Endothelial cell of umbilical vein (primary cell): Measurements from ENCODE around the gene REEP2. TPM values are rescaled to one million over a fixed set of nuclear protein-coding genes. Genes with fewer than 3 reads are reported as not detected.

ENCODE experiments used
- BruUV-seq: library from RNA; stranded (reverse); fragments of 400-500 nt; replicated peaks from 2 replicates; lab custom pipeline; 2021; lab: Mats Ljungman, UMichigan
- CTCF ChIA-PET: fragments of 300-600, 350-600 bp; sonication (Branson Sonifier 250); formaldehyde crosslinking; loops from one replicate; lab custom pipeline; 2021; ENCODE audit warnings: antibody characterized with exemption, inconsistent platforms; lab: Charles Lee
- POLR2A ChIA-PET: fragments of 300-600, 350-600 bp; sonication (Branson Sonifier 250); formaldehyde crosslinking; loops from one replicate; lab custom pipeline; 2021; ENCODE audit warnings: antibody characterized with exemption, inconsistent platforms; lab: Charles Lee
- DNase-seq: peaks from one replicate; pipeline ENCODE4 v3.0.0-alpha.2; 2011; ENCODE audit warnings: low read depth, low spot score
- FAIRE-seq: peaks from 2 replicates; lab custom pipeline; 2011; peaks lifted over from hg19 to GRCh38; lab: Jason Lieb, UNC
- H2AFZ ChIP-seq: 2 replicates; pipeline ENCODE4 v1.6.0; 2012; ENCODE audit warnings: low read depth, low read length, control low read depth, inconsistent platforms
- H3K27ac ChIP-seq: 2 replicates; pipeline ENCODE4 v1.5.1; 2011; ENCODE audit warnings: low read depth, mild to moderate bottlenecking, control low read depth, low read length, moderate library complexity; ENCODE audit not compliant: insufficient read depth
- H3K27me3 ChIP-seq, 2 experiments: 2 replicates each; pipeline versions ENCODE4 v1.6.0 to v1.6.1; 2011; ENCODE audit warnings: low read length in 2 of 2, mixed read lengths in 1 of 2; ENCODE audit not compliant: control insufficient read depth in 2 of 2, insufficient read depth in 2 of 2
- H3K36me3 ChIP-seq, 2 experiments: 2 replicates in 1 of 2; 3 replicates in 1 of 2; pipeline ENCODE4 v1.5.1; 2011; ENCODE audit warnings: low read length in 2 of 2, mild to moderate bottlenecking in 1 of 2, moderate library complexity in 1 of 2; ENCODE audit not compliant: control insufficient read depth in 2 of 2, insufficient read depth in 2 of 2; ENCODE audit errors: extremely low read depth in 1 of 2
- H3K4me1 ChIP-seq: 3 replicates; pipeline ENCODE4 v1.5.1; 2011; ENCODE audit warnings: mild to moderate bottlenecking, low read length; ENCODE audit not compliant: control insufficient read depth, insufficient read depth; ENCODE audit errors: extremely low read depth
- H3K4me2 ChIP-seq: 2 replicates; pipeline ENCODE4 v1.6.1; 2011; ENCODE audit warnings: low read length, control low read depth, mixed read lengths; ENCODE audit not compliant: insufficient read depth
- H3K4me3 ChIP-seq, 3 experiments: fragments of 200-600 bp in 1 of 3; sonication (generic), shearing (Covaris generic) in 1 of 3; replicated peaks in 1 of 3; 2 replicates each; pipeline ENCODE4 v1.5.1; 2011 to 2016; ENCODE audit warnings: control low read depth in 3 of 3, low read length in 3 of 3, mild to moderate bottlenecking in 2 of 3, inconsistent platforms in 1 of 3, low read depth in 1 of 3, moderate library complexity in 1 of 3; ENCODE audit not compliant: insufficient read depth in 1 of 3
- H3K79me2 ChIP-seq: 2 replicates; pipeline ENCODE4 v1.6.0; 2012; ENCODE audit warnings: low read length, inconsistent platforms; ENCODE audit not compliant: control insufficient read depth, insufficient read depth
- H3K9ac ChIP-seq: replicated peaks from 2 replicates; pipeline ENCODE3; 2011; ENCODE audit warnings: low read length, control low read depth; ENCODE audit not compliant: insufficient read depth; ENCODE audit errors: extremely low read depth
- H3K9me1 ChIP-seq: replicated peaks from 3 replicates; pipeline ENCODE4 v1.6.0; 2011; ENCODE audit warnings: mild to moderate bottlenecking, low read length; ENCODE audit not compliant: control insufficient read depth, insufficient read depth; ENCODE audit errors: extremely low read depth
- H3K9me3 ChIP-seq: replicated peaks from 2 replicates; pipeline ENCODE4 v1.5.1; 2012; ENCODE audit warnings: low read length, inconsistent platforms; ENCODE audit not compliant: control insufficient read depth, insufficient read depth
- H4K20me1 ChIP-seq: replicated peaks from 2 replicates; pipeline ENCODE3; 2011; ENCODE audit warnings: mild to moderate bottlenecking, low read length; ENCODE audit not compliant: control insufficient read depth, insufficient read depth; ENCODE audit errors: extremely low read depth
- EZH2 ChIP-seq: IDR thresholded peaks from 2 replicates; pipeline ENCODE4 v1.6.1; 2012; ENCODE audit warnings: borderline replicate concordance, low read depth, mild to moderate bottlenecking, moderate library complexity, low read length, inconsistent platforms; ENCODE audit not compliant: severe bottlenecking
- FOS ChIP-seq: IDR thresholded peaks from 2 replicates; pipeline ENCODE4 v1.6.1; 2011; ENCODE audit warnings: mild to moderate bottlenecking, low read length, moderate library complexity, borderline replicate concordance; ENCODE audit not compliant: insufficient read depth
- GATA2 ChIP-seq: IDR thresholded peaks from 2 replicates; pipeline ENCODE4 v1.7.0; 2011; ENCODE audit warnings: low read depth, mild to moderate bottlenecking, moderate library complexity, mixed read lengths, low read length; ENCODE audit not compliant: insufficient read length, insufficient read depth
- JUN ChIP-seq: IDR thresholded peaks from 2 replicates; pipeline ENCODE4 v1.6.1; 2011; ENCODE audit warnings: borderline replicate concordance, low read depth; ENCODE audit not compliant: insufficient read length, insufficient read depth
- MAX ChIP-seq: IDR thresholded peaks from 2 replicates; pipeline ENCODE4 v1.6.1; 2011; ENCODE audit not compliant: insufficient read depth, insufficient read length
- MYC ChIP-seq: IDR thresholded peaks from one replicate; pipeline ENCODE4 v1.6.1; 2011; ENCODE audit warnings: mild to moderate bottlenecking, low read depth, low read length
- POLR2A ChIP-seq: IDR thresholded peaks from 2 replicates; pipeline ENCODE4 v1.6.1; 2012; ENCODE audit warnings: low read depth, mild to moderate bottlenecking, control low read depth, low read length
- POLR2AphosphoS5 ChIP-seq: IDR thresholded peaks from 2 replicates; pipeline ENCODE4 v1.6.1; 2012; ENCODE audit warnings: low read depth, mild to moderate bottlenecking, control low read depth, low read length, moderate library complexity; ENCODE audit not compliant: insufficient read depth
- dilution Hi-C: fragments of 300-500 bp; cut with MboI; formaldehyde crosslinking; loops from one replicate; pipeline ENCODE4 v1.15.0; 2019; ENCODE audit warnings: low sequenced_read_pairs; ENCODE audit not compliant: extremely low pct_ligation_motif_present
- intact Hi-C: fragments of 100-400 bp; cut with micrococcal nuclease; formaldehyde crosslinking; loops from one replicate; pipeline ENCODE4 v1.10.0; 2022
- polyA plus RNA-seq, 4 experiments: library from polyadenylated mRNA; depleted of rRNA in 3 of 4; stranded (reverse) in 3 of 4; unstranded in 1 of 4; fragments of >200 nt; gene quantifications; 2 replicates each; pipeline versions ENCODE4 v1.2.1 to v1.2.3, GENCODE V29; 2011 to 2012; ENCODE audit warnings: missing spikeins in 1 of 4
- total RNA-seq: library from RNA; stranded (reverse); gene quantifications from 2 replicates; pipeline ENCODE4 v1.2.3, GENCODE V29; 2021
- TF ChIP-seq, protein P1 (sequence below), 2 donors: IDR thresholded peaks; 1 replicate in 1 of 2; 2 replicates in 1 of 2; pipeline ENCODE4 v1.5.1; 2011; ENCODE audit warnings: low read length in 2 of 2, mild to moderate bottlenecking in 2 of 2, moderate library complexity in 2 of 2, control low read depth in 1 of 2, inconsistent platforms in 1 of 2, low read depth in 1 of 2; ENCODE audit not compliant: insufficient read depth in 1 of 2; ENCODE audit errors: extremely low read depth in 1 of 2

Gene REEP2
- total and polyA plus RNA-seq, 2 donors (not counting 3 experiments of a cell fraction or from before 2014, with no cell fraction given) = 4.0 to 4.8 TPM

DNA sequence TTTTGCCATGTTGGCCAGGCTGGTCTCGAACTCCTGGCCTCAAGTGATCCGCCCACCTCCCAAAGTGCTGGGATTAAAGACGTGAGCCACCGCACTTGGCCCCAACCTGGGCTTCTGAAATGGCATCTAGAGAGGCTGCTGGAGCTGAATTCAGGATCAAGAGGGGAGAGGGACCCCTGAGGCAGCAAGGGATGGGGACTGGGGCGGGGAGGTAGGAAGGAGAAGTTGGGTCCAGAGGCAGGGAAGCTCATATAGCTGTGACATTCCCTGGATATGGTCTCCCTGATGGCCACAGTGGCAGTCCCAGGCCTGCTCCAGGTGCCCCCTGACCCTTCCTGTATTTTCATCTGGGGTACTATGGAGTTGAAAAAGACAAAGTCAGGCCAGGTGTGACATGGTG, 12.1 kb downstream of the REEP2 start:
- ChIA-PET POLR2A (no interaction called here), CTCF (interaction anchor here (0.6 to 9.4 kb wide), 9 partner anchors 11 to 954 kb away, joined by 3 to 207 read pairs (median 6); partner anchors contain the start of gene EGR1)
- H3K9me1 ChIP-seq = no peaks in the 10 kb centered on the region
- FAIRE-seq (no peak), DNase-seq (no peak)
- H2AFZ ChIP-seq = no peak overlapping the region
- no peaks in the 10 kb centered on the region for H3K9me3 ChIP-seq
- dilution Hi-C loops = no loop called here
- no peak overlapping the region for H3K4me3 ChIP-seq
- no peak overlapping the region for H3K9ac ChIP-seq
- TF ChIP-seq FOS (no peak), POLR2AphosphoS5 (no peak), POLR2A (no peak), MYC (no peak), MAX (no peak)
- H3K4me2 ChIP-seq = no peak overlapping the region
- no peak overlapping the region for H3K27ac ChIP-seq
- no peaks in the 10 kb centered on the region for H3K79me2 ChIP-seq
- BruUV-seq = no TSS peak
- intact Hi-C loops = loop anchor here (1.0 kb wide), 3 partner anchors 13 to 97 kb away; no protein-coding TSS in a partner anchor
- H4K20me1 ChIP-seq = no peaks in the 10 kb centered on the region
- no peaks in the 10 kb centered on the region for H3K36me3 ChIP-seq
- no peaks in the 10 kb centered on the region for H3K27me3 ChIP-seq
- H3K4me1 ChIP-seq = no peaks in the 10 kb centered on the region

GRCh38 chr5:138452720-138453119, 13.9 kb downstream of the REEP2 start:
- no peaks in the 10 kb centered on the region for H3K9me1 ChIP-seq
- ChIA-PET CTCF (interaction anchor here (1.6 to 9.4 kb wide), 2 partner anchors 45 to 51 kb away, joined by 4 to 207 read pairs; no protein-coding TSS in a partner anchor), POLR2A (interaction anchor here (0.7 kb wide), 1 partner anchor 56 kb away, joined by 5 read pairs; no protein-coding TSS in a partner anchor)
- FAIRE-seq (no peak), DNase-seq (peak; percentile 0)
- no peak overlapping the region for H3K4me2 ChIP-seq
- no peaks in the 10 kb centered on the region for H3K36me3 ChIP-seq
- dilution Hi-C loops = no loop called here
- no peaks in the 10 kb centered on the region for H3K27me3 ChIP-seq
- H3K79me2 ChIP-seq = no peaks in the 10 kb centered on the region
- H4K20me1 ChIP-seq = no peaks in the 10 kb centered on the region
- H3K9me3 ChIP-seq = no peaks in the 10 kb centered on the region
- H3K27ac ChIP-seq = no peak overlapping the region
- intact Hi-C loops = no loop called here
- no peak overlapping the region for H3K9ac ChIP-seq
- no TSS peak for BruUV-seq
- no peak overlapping the region for H3K4me3 ChIP-seq
- TF ChIP-seq POLR2AphosphoS5 (no peak), MAX (no peak), MYC (no peak), POLR2A (no peak), FOS (no peak), JUN (no peak), EZH2 (no peak), GATA2 (no peak)
- TF ChIP-seq, protein P1, sequence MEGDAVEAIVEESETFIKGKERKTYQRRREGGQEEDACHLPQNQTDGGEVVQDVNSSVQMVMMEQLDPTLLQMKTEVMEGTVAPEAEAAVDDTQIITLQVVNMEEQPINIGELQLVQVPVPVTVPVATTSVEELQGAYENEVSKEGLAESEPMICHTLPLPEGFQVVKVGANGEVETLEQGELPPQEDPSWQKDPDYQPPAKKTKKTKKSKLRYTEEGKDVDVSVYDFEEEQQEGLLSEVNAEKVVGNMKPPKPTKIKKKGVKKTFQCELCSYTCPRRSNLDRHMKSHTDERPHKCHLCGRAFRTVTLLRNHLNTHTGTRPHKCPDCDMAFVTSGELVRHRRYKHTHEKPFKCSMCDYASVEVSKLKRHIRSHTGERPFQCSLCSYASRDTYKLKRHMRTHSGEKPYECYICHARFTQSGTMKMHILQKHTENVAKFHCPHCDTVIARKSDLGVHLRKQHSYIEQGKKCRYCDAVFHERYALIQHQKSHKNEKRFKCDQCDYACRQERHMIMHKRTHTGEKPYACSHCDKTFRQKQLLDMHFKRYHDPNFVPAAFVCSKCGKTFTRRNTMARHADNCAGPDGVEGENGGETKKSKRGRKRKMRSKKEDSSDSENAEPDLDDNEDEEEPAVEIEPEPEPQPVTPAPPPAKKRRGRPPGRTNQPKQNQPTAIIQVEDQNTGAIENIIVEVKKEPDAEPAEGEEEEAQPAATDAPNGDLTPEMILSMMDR (IDR thresholded peaks at IDR 0.05; ENCODE audit: extremely low read depth in 1 of 2, insufficient read depth in 1 of 2, low read depth in 1 of 2, low read length in 2 of 2) = no peak
- H2AFZ ChIP-seq = no peak overlapping the region
- H3K4me1 ChIP-seq = peaks cover 7% of the 10 kb centered on the region
